GDM1 (cell line): ENCODE data around the gene CAMK2B.
A peak's percentile ranks its signal among the peaks of the same experiment; 100 is the strongest.
"Not testable (repeated sequence)": the region's sequence is repeated elsewhere in the genome, so short reads cannot be mapped to it uniquely, and the experiment has no call there.

Source experiments
- DNase-seq: peaks from one replicate; lab custom pipeline; 2025; lab: John Stamatoyannopoulos, UW

Gene CAMK2B

DNA sequence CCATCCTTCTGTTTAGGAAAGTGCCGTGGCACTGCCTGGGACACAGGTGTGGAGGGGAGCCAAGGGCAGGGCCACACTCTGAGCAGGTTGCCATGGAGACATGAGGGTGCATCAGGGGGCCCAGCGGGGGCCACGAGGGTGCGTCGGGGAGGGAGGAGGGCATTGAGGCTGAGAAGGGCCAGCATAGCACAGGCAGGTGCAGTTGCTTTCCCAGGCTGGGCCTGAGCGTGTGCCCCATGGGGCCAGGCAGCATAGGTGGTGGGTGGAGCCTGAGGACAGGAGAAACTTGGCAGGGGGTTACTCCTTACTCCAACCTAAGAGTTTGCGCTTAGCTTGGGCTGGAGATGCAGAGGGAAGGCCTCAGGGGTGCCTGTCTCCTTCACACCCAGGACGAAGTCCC lies 109.4 kb downstream of the CAMK2B start:
- DNase-seq, result no peak

GRCh38 chr7:44215531-44215930 lies 109.9 kb downstream of the CAMK2B start:
- no peak for DNase-seq

GRCh38 chr7:44213877-44214388 lies 111.5 kb downstream of the CAMK2B start:
- DNase-seq, result no peak

- no peak for DNase-seq
Measured at GRCh38 chr7:44213206-44213876, 112.1 kb downstream of the CAMK2B start.

DNA sequence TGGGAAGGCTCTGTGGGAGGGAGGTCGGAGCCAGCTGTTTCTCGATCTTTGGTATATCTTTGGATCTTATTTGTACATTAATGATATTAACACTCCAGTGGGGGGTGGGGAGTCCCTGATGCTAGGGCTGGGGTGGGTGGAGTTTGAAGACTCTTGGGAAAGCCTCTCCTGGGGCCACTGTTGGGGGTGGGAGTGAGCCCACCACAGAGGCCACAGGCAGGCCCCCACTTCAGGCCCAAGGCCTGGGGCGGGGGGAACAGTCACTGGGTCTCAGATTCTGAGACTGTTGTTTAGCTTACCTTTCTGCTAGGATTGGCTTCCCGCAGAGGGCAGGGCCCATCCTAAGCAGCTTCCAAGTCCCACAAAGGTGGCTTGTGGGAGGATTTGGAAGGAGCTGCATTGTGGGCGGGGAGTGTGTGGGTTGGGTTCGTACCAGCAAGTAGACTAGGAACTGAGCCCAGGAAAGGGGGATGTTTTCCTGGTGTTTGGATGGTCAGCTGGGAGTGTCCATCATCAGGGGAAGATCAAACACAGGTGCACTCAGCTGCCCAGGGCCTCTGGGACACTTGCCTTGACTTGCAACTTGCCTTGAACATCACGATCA lies 112.7 kb downstream of the CAMK2B start:
- DNase-seq, result no peak

DNA sequence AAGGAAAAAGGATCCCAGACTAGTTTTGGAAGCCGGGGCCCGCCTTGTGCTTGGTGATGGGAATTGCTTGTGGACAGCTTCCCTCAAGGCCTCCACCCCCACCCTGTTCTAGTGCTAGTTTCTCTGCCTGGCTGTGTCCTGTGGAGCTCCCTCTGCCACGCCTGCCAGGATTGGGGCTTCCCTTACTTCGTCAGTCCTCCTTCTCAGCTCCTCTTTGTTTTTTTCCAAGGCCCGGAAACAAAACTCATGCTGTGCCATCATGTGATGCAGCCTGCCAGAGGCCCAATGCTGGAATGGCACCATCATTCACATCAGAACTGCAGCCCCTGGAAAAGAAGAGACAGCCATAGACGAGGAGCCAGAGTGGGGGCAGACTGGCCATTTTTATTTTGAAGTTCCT lies 113.4 kb downstream of the CAMK2B start:
- no peak for DNase-seq

DNA sequence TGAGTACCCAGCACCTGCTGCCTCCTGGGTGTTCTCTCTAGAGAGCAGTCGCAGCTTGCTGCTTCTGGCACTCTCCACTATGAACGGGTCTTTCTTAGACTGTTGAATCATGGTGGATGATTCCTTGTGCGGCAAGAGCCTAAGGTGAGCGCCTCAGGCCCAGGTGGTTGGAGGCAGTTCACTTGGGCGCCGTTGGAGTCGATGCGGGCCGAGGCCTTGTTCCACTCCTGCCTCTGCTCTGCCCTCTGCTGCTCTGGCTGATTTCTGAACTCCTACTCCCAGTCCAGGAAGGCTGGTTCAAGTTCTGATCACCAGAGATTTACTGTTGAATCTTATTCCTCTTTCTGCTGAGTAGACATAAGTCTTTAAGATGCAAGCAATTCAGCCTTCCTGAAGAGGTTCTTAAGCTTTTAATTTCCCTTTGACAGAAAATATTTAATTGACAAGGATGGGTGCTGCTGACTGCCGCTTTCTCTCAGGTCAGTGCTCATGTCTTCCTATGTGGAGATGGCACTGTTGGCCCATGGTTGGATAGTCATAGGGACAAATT lies 114.2 kb downstream of the CAMK2B start:
- DNase-seq, result no peak

DNA sequence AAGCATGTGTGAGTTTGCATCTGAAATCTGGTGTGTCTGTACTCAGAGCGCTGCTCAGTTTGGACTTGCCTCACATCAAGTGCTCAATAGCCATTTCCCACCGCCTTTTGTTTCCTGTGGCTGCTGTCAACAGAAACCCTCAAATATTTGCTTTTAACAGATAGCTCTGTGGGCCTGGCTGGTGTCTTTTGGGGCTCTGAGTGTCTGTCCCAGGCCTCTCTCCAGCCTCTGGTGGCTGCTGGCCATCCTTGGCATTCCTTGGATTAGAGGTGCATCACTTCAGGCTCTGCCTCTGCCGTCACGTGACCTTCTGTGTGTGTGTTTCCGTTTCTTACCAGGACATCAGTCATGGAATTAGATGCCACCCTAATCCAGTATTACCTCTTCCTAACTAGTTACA lies 115.3 kb downstream of the CAMK2B start:
- DNase-seq, result no peak

DNA sequence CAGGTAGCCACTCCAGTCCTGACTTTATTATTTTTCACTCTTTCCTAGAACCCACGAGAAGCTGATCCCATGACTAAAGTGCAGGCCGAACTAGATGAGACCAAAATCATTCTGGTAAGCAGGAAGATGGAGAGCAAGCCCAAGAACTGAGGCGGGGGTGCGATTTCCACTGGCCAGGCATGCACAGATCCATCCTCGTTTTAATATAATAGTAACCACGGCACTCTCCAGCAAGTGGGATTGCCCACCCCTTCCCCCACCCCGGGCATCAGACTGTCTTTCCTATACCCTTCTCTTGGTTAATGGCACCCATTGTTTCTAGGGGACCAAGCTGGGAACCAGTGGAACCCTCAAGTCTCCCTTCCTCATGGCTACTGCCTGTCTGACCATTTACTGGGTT lies 117.3 kb downstream of the CAMK2B start:
- DNase-seq, result no peak

DNA sequence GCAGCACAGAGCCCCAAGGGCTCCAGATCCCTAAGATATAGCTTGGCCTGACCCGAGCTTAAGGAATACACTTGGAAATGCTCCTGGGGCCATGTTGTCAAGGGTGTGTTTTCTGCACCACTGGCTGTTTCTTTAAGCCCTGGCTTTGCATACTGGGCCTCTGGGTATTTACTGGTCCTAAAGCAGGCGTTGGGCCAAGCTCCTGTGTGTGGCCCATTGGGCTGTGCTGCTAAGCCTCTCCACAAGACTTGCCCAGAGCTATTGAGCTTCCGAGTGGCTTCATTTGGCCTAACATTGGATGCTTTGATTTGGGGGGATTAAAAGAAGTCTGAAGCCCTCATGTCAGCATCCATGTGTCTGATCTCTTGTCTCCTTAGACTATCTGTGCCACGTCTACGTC lies 119.4 kb downstream of the CAMK2B start:
- DNase-seq, result no peak

- DNase-seq, result no peak
Measured at GRCh38 chr7:44201813-44202212, 123.6 kb downstream of the CAMK2B start.

DNA sequence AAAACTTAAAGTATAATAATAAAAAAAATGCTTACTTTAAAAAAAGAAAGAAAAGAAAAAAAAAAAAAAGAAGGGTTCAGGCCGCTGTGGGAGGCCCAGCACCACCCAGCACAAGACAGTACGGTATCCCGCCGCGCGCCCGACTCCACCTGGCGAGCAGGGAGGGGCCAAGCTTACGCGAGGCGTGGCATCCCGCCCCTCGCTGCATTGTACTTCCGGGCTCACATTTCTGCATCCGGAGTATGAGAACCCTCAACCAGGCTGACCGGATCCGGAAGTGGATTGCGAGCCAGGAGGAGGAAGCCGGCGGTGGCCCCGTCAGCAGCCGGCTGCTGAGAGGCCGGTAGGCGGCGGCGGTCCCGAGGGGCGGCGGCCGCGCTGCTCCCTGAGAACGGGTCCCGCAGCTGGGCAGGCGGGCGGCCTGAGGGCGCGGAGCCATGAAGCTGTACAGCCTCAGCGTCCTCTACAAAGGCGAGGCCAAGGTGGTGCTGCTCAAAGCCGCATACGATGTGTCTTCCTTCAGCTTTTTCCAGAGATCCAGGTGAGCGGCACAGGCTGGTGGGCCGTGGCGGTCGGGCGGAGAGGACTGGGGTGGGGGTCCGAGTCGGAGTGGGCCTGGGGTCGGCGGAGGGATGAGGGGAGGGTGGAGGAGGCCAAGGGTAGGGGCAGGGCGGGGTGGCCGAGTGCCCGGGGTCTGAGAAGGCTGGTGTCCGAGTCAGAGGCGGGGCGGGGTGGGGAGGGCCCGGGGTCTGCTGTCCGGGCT lies 124.5 kb downstream of the CAMK2B start, which contains the start of gene YKT6:
TSS of gene YKT6 (plus strand) at position 280 of the 763 bp plus-strand sequence. CDS start at position 438, 158 bp downstream.
- peak; percentile 90 for DNase-seq

GRCh38 chr7:44200163-44200562 lies 125.2 kb downstream of the CAMK2B start:
- DNase-seq, result not testable (repeated sequence)

GRCh38 chr7:44197474-44197873 lies 127.9 kb downstream of the CAMK2B start:
- no peak for DNase-seq

DNA sequence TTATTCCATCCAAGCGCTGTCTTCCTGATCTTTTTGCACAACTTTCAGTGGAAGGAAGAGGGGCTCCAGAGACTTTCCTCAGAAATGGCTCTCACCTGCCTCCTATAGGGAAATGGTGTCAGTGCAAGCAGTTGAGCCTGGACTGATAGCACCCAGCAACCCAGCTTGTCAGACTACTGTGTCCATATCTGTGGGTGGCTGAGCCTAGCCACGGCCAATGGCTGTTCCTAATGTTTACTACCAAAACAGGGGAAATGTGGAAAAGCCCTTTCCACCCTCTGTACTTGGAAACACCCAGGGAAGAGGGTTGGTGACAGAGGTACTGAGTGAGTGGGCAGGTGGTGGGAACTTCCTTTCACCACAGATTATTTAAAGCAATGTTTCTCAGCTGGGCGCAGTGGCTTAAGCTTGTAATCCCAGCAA lies 128.9 kb downstream of the CAMK2B start:
- peak; percentile 62 for DNase-seq

- no peak for DNase-seq
Measured at GRCh38 chr7:44195889-44196288, 129.5 kb downstream of the CAMK2B start.

GRCh38 chr7:44194562-44195145 lies 130.7 kb downstream of the CAMK2B start:
- no peak for DNase-seq

DNA sequence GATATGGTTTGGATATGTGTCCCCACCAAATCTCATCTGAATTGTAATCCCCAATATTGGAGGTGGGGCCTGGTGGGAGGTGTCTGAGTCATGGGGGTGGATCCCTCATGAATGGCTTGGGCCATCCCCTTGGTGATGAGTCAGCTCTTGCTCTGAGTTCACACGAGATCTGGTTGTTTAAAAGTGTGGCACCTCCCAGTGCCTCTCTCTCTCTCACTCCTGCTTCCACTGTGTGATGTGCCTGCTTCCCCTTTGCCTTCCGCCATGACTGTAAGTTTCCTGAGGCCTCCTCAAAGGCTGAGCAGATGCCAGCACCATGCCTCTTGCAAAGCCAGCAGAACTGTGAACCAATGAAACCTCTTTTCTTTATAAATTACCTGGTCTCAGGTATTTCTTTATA lies 131.3 kb downstream of the CAMK2B start:
- DNase-seq, result no peak

DNA sequence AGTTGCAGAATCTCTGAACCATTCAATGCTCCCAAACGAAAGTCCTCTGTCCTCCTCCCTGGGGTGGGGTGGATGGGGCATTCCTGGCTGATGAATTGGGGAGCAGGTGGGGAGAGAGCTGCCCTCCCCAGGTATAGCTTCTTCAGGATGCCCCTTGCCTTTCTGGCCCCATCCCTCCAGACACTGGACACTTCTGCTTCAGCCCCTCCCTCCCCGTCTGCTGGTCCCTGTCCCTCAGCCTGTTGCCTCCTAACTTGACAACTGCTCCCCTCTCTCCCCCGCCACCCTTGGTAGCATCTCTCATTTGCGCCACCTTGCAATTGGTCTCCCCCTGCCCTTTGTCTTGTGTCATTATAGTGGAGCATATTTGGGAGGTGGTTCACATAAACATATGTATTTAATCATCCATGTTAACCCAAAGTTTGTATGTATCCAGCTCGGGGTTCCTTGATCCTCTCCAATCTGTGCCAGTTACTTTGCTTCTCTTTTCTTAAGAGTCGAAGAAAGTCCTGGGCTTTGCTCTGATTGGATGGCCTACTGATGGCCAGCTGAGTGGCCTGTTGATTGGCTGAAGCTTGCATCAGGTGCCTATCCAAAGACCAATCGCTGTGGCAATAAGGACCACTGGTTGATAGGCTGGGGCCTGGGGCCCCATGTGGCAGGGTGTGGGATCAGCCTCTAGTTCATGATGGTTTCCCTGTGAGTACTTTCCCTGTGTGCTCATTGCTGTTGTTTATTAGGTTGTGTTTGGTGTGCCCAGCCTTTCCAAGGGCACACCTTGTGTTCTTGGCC lies 132.2 kb downstream of the CAMK2B start:
- DNase-seq, result no peak

DNA sequence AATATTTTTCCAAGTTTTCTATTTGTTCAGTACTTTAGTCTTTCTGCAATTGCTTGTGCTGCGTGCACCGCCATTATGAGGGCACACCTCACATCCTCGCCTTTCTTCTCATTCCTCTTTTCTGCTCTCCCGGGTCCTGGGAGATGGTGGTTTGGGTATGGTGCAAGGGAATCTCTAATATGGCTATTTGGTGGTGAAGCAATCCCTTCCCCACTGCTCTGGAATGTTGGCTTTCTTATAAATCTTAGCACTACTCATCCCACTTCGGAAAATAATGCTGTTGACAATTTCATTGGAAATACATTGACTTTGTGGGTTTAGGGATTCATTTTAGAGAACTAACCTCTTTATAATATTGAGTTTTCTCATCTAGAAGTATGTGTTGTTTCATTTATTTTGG lies 134.2 kb downstream of the CAMK2B start:
- DNase-seq, result no peak
